Pulmonary artery endothelial cell (primary cell): ENCODE results near the gene IGSF1. TPM values are rescaled to one million over a fixed set of nuclear protein-coding genes. Genes with fewer than 3 reads are reported as not detected.
"Not testable (repeated sequence)": the region's sequence is repeated elsewhere in the genome, so short reads cannot be mapped to it uniquely, and the experiment has no call there.

Source experiments
- DNase-seq: peaks from one replicate; pipeline ENCODE4 v3.0.0-alpha.2; 2011; ENCODE audit warnings: low read depth, low spot score
- total RNA-seq: library from RNA; depleted of rRNA; stranded (reverse); fragments of >200 nt; gene quantifications from 2 replicates; pipeline ENCODE4 v1.2.3, GENCODE V29; 2014

The IGSF1 gene
- total RNA-seq, 1 donor from 2014 or later: not detected

DNA sequence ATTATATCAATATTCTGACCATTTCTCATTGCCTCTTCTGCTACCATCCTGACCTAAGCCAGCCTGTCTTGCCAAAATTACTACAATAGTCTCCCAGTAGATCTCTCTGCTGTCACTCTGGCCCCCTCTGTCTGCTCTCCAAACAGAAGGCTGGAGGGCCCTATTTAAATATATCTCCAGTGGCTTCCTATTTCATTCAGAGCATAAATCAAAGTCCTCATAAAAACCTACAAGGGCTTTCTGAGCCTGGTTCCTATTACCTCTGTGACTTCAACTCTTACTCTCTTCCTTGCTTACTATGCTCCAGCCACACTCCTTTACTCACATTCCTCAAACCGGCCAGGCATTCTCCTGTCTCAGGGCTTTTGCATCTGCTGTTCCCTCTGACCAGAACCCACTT is 19.0 kb downstream of the IGSF1 start:
- no peak for DNase-seq

DNA sequence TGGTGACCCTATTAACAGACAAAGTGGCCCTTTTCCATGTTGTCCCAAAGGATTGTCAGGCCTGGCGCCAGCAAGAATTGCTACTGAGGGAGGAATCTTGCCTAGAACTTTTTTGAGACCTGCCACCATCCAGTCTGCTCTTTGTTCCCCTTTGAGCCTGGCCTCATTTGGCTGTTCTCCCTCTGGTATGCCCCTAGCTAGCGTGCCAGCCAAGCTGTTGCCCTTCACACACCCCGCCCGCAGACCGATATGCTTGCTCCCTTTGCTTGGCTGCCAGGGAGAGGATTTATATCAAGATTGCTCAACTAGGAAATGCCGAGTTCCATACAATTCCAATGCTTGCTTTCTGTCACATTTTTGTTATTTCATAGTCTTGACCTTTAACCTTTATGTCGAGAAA is 24.4 kb downstream of the IGSF1 start:
- DNase-seq: no peak

DNA sequence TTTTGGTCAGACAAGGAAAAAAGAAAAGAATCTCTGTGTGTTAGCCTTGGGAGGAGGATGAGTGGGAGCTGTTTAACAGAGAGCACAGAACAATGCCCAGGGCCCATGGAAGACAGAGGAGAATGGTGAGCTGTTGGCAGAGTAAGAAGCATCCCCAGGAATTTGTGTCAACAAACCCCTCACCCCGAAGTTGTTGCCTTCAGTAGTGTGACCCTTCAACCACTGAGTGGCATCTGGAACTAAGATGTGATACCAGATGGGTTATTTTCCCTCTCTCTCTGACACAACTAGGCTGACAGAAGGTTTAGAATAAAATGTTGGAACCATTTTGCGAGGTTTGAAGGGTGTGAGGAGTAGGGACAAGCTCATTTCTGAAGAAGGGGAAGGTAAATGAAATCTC is 25.1 kb downstream of the IGSF1 start:
- DNase-seq: no peak

DNA sequence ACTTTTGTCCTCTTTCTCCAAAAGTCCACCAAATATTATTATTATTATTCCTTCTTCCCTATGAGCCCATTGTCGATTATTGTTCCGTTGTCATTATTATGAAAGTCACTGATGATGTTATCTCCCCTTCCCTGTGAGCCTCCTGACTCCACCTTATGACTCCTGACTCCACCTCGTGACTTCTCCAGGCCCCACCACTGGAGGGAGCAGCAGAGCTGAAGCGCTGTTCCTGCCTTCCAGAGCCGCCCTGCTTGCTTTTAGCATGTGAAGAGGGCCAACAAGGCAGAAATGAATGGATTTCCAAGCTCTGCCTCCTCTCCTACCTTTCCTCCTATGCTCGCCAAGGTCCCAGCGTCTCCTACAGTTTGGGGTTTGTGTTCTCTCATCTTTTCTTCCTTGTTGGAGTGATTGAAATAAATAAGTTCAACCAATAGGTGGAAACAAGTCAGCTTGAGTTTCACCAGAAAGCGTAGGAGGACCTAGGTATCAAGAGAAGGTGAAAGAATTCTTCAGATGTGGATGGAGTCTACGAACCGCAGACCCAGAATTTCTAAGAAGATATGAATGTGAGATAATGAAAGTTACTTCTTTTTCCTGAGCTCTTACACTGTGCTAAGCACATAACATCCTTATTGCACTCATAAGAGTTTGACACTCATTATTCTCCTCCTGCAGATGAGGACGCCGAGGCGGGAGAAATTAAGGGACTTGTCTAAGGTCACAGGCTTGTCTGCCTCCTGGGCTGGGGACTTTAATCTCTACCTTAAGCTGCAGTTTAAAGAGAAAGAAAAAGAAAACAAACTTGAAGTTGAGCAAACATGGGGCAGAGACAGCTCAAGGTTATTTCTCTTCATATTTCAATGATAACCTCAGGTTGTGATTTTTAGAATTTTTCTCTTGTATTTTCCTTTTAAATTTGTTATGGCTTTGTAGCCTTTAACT is 26.1 kb downstream of the IGSF1 start:
- DNase-seq: no peak

DNA sequence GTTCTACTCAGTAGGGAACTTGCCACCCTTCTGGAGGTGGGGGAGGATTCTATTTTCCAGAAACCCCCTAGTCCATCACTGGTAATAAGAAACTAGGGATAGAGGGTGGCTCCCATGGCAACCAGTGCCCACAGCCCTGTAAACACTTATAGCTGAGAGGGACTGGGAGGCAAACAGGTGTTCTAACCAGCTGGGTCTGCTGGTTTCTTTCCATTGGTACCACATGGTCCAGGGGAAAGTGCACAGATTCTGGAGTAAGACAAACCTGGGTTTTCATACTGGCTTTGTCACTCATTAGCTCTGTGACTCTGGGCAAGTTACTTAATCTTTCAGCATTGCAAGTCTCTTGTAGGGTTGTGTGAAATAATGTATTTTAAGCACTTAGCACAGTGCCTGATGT is 26.9 kb downstream of the IGSF1 start:
- DNase-seq: no peak

DNA sequence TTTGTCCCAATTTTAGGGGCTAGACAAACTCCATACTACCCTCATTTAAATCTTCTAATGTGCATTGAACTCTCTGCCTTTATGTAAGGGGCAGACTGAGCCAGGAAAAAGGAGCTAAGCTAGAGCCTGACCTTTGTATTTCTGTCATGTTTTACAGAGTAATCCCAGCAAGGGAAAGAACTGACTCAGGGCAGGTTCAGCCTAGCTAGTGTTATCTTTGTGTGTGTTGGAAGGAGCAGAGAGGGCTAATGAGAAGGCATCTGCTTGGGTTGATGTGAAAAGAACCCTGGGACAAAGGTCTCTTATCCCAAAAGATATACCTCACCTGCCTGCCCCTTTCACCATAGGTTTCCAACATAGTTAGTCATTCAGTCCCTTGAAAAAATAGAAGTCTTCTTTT is 31.7 kb downstream of the IGSF1 start:
- DNase-seq: no peak

DNA sequence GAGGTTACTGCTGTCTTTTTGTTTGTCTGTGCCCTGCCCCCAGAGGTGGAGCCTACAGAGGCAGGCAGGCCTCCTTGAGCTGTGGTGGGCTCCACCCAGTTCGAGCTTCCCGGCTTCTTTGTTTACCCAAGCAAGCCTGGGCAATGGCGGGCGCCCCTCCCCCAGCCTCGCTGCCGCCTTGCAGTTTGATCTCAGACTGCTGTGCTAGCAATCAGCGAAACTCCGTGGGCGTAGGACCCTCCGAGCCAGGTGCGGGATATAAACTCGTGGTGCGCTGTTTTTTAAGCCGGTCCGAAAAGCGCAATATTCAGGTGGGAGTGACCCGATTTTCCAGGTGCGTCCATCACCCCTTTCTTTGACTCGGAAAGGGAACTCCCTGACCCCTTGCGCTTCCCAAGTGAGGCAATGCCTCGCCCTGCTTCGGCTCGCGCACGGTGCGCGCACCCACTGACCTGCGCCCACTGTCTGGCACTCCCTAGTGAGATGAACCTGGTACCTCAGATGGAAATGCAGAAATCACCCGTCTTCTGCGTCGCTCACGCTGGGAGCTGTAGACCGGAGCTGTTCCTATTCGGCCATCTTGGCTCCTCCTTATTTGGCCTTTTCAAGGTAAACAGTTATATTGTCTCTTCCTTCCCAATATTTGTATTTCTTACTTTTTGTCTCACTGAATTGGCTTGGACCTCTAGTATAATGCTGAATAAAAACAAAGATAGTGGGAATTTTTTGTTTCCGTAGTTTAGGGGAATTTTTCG is 37.9 kb downstream of the IGSF1 start:
- not testable (repeated sequence) for DNase-seq

DNA sequence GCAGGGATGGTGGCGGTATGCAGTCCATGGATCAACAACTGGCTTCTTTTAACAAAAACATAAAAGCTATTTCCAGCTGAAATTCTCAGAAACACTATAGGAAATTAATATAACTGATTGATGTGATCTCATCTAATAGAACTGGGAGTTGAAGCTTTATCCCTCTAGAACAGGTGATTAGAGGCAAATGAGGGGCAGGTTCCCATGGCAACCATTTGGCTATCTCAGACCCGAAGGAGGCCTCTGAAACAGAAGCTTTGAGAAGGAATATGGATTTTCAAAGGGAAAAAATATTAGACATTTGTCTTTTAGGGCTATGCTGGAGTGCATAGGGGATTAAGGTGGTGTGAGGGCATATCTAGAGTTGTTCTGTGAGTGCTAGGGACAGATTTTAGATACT is 50.0 kb downstream of the IGSF1 start:
- no peak for DNase-seq

DNA sequence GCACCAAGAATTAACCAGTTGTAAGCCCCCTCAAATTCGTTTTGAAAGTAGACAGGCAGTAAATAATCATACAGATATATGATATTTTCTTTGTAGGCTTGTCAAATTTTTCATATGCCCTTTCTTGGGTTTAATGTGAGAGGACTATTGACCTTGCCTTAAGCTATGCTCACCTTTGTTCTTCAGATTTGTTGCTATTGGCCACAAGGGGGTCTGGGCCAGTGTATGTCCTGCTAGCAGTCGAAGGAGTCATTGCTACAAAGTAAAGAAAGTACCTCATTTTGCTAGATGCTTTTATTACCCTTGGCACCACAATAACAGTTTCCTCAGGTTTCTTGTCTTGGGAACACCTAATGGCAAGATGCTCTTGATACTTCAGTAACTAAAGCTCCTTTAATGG is 51.7 kb downstream of the IGSF1 start:
- no peak for DNase-seq

DNA sequence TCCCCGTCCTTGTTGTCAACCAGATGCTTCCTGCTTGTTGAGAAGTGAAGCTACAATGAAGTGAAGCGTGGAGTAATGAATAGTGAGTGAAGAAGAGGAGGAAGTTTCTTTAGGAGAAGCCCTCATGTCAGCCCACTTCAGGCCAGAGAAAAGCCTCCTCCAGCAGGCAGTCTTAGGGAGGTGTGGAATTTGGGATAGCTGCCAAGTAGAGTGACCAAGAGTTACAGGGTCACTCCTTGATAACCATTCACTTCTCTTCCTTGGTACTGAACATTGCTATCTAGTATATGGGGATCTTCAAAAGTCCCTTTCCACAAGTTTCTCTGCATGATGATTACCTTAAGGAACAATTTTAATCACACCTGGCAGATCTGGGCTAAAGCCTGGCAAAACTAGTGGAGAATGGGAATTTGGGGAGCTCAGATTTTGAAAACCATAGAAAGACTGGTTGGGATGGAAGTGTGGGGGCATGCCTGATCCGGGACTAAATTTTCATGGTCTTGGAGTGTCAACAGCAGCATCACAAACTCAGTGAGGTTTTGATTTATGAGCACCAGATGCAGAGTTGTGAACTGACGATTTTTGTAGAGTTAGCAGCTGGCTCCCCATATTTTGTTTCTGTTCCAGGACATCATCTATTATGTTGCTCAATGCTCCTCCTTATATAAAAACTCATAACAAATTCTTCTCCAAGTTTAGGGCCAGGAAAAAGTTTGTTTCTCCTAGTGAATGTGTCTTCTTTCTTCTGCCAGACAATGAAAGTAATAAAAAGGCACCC is 53.1 kb downstream of the IGSF1 start:
- no peak for DNase-seq

DNA sequence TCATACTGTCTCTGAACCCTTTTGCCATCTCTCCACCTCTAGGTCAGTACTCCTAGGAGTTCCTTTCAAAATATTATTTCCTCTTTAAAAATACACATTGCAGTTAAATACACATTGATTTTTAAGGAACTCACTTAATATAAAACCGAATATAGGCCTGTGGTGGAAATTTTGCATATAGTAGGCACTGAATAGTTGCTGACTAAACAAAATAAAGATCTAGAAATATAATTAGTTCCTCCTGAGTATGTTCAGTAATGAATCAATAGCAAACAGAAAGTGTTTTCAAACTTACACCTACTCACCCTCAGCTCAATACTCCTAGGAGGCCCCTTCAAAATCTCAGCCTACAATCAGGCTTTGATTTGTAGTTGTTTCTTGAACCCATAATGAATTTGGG is 61.5 kb downstream of the IGSF1 start:
- DNase-seq: no peak

DNA sequence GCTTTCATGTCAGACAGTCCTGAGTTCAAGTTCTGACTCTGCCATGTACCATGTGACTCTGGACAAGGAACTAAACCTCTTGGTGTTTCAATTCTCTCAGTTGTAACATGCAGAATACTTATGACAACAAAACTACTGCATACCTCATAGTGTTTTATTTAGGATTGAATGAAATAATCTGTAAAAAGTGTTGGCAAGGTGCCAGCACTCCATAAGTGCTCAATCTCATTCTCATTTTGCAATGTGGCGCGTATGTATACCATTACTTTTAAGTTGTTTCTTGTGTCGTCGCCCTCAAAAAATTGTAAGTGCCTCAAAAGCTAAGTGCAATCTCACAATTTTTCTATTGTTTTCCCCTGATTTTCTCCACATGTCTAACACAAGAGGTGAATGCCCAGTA is 62.5 kb downstream of the IGSF1 start:
- DNase-seq: no peak

DNA sequence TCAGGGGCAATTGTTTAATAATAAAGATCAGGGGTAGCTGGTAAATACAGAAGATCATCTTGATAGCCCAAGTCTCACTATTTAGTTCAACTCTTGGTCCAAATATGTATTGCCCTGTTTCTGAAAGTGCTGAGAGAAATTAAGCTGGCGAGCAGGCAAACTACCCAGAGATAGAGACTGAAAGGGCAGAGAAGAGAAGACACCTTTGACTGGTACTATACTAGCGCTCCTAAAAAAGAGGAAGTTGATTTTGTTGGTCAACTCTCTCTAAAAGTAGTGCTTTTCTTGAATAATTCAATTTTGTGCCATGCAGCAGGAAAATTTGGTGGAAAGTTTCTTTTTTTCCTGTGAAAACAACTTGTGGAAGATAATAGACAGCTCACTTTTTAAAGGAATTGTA is 64.0 kb downstream of the IGSF1 start:
- no peak for DNase-seq

Other genes starting within 250 kb of the IGSF1 start
- gene ARHGAP36, start 231.0 kb downstream of the IGSF1 start, total RNA-seq: 0.07 TPM in 1 of 2 replicates, not detected in the other